AG09309 (cell line): ENCODE results near the gene PHF10.

Source experiments
- DNase-seq: peaks from one replicate; pipeline ENCODE4 v3.0.0-alpha.2; 2010; ENCODE audit warnings: low read depth
- H3K4me3 ChIP-seq: 2 replicates; pipeline ENCODE4 v1.5.1; 2011; ENCODE audit warnings: mild to moderate bottlenecking, low read depth, low read length, moderate library complexity; ENCODE audit not compliant: control insufficient read depth
- TF ChIP-seq, protein P1 (sequence below): IDR thresholded peaks from 2 replicates; pipeline ENCODE4 v1.5.1; 2011; ENCODE audit warnings: mild to moderate bottlenecking, low read depth, low read length, inconsistent platforms; ENCODE audit not compliant: insufficient read depth, control insufficient read depth; ENCODE audit errors: missing control alignments

Gene PHF10

DNA sequence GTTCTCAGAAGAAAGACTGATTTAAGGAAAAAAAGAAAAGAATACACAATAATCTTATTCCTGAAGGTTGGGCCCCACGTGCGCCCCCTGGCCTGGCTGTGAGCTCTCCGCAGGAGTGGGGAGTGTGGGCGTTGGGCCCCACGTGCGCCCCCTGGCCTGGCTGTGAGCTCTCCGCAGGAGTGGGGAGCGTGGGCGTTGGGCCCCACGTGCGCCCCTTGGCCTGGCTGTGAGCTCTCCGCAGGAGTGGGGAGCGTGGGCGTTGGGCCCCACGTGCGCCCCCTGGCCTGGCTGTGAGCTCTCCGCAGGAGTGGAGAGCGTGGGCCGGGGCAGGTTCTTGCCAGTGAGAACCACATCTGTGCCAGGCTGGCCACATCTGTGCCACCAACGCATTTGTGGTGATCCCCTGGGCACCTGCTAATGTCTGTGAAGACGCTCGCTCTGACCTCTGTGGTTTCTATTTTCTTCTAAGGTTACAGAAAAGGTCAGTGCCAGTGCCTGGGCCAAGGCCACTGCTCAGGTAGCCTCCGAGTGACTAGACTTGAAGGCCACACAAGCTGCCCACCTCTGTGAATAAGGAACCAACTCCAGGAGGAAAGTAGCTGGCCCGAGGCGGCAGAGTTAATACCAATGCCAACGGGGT, 63.4 kb downstream of the PHF10 start:
- H3K4me3 ChIP-seq = no peak overlapping the region
- TF ChIP-seq, protein P1, sequence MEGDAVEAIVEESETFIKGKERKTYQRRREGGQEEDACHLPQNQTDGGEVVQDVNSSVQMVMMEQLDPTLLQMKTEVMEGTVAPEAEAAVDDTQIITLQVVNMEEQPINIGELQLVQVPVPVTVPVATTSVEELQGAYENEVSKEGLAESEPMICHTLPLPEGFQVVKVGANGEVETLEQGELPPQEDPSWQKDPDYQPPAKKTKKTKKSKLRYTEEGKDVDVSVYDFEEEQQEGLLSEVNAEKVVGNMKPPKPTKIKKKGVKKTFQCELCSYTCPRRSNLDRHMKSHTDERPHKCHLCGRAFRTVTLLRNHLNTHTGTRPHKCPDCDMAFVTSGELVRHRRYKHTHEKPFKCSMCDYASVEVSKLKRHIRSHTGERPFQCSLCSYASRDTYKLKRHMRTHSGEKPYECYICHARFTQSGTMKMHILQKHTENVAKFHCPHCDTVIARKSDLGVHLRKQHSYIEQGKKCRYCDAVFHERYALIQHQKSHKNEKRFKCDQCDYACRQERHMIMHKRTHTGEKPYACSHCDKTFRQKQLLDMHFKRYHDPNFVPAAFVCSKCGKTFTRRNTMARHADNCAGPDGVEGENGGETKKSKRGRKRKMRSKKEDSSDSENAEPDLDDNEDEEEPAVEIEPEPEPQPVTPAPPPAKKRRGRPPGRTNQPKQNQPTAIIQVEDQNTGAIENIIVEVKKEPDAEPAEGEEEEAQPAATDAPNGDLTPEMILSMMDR = no peak
- DNase-seq = no peak

DNA sequence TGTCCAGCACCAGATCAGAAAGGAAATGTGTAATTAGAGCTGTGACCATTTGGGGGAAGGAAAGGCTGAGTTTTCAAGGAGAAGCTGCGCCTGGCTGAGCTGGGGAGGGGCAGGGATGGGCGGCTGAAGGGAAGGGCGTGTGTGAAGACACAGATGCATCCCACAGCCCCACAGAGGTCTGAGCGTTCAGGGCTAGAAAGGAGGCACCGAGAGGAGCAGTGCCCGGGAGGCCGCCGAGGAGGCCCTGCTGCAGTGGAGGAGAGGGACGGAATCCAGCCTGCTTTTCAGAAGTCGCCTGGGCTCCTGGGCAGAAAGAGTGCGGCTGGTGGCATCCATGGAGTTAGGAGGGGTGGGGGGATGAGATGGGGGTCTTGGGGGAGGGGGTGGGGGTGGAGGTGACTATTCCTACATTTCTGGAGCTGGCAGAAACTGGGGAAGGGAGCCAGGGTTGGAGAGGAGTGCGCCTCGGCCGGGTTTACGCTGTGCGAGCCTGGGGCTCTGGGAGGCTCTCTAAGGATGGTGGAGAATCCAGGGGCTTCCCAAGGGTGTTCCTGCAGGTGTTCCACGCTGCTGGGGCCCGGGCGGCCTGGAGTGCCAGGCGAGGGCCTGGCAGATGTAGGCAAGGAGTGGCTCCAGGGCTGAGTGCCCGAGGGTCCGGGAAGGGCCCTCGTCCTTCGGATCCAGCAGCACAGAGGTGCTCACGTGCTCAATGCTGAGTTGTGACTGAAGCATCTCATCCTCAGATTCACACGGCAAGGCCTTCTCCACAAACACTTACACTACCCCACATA, 64.3 kb downstream of the PHF10 start:
- TF ChIP-seq, protein P1 = no peak
- no peak for DNase-seq
- no peak overlapping the region for H3K4me3 ChIP-seq

DNA sequence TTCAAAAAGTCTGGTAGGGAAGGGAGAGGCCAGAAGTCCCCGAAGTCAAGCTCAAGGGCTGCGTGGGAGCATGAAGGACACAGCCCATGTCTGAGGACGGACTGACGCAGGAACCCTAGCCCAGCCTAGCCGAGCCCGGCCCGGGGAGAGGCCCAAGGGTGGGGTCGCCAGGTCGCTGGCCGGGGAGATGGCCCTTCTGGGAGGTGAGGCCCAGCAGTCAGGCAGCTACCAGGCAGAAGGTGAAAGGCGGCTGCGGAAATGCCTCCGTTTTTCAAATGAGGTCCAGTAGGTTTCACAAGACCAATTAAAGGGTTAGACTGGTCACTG, 67.1 kb downstream of the PHF10 start:
- TF ChIP-seq, protein P1 = no peak
- no peak overlapping the region for H3K4me3 ChIP-seq
- no peak for DNase-seq

DNA sequence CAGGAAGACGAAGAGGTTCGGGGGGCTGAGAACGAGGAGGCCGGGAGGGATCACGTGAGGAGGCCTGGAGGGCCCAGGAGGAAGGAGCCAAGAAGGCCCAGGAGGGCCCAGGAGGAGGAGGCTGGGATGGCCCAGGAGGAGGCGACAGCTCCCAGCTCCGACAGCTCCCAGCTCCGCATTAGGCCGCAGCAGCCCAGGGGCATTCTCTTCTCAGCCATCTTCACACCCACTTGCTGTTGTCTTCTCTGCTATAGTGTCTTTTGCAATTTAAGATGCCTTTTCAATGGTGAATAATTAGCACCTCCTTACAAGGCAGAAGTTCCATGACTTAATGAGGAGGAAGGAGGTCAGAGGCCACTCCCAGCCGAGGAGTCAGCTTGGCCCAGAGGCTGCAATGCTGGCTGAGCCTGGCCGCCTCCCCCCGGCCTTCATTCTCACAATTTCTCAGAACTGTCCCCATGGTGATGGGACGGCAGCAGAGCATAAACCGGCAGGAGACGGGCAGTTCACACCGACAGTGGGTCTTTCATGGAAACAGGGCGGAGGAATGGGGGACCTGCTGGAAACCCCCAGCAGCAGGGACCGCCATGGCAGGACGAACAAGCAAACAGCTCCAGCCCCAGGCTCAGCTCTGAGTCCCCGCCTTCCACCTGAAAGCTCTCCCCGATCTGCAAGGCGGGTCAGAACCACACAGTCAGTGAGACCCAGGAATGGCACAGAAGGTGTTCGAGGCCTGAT, 67.6 kb downstream of the PHF10 start:
- no peak overlapping the region for H3K4me3 ChIP-seq
- no peak for DNase-seq
- TF ChIP-seq, protein P1 = no peak

DNA sequence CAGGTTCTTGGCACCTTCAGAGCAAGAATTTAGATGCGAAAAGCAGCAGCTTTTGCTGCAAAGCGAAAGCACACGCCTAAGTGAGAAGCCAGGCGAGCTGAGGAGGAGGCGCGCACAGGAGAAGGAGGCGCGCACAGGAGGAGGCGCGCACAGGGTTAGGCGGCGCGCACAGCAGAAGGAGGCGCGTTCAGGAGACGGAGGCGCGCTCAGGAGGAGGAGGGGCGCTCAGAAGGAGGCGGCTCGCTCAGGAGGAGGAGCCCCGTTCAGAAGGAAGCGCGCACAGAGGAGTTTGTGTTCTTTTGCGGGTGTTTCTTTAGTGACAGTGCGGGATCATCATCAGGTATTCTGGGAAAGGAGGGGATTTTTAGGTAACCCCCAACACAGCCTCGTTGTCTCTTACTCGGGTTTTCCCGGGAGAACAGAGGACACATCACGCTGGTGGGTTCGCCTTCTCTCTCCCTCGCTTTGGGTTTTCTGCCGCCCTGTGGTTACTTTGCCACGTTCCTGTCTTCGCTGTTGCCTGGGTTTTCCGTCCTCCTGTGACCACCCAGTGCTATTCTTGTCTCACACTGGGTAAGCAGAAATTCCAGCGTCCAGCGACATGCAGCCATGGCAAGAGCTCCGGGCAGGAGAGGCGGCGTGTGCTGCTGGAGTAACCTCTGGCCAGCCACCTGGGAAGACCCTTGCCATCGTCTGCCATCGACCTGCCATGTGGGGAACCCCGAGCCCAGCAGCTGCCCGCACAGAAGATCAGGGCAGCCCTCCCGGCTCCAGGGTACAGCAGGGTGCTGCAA, 69.5 kb downstream of the PHF10 start:
- DNase-seq = peak; percentile 17
- TF ChIP-seq, protein P1 = peak; percentile 38
- peak overlapping the region; percentile 48 for H3K4me3 ChIP-seq
